ENCODE results near the gene ARHGEF10L.

ARHGEF10L gene

DNA sequence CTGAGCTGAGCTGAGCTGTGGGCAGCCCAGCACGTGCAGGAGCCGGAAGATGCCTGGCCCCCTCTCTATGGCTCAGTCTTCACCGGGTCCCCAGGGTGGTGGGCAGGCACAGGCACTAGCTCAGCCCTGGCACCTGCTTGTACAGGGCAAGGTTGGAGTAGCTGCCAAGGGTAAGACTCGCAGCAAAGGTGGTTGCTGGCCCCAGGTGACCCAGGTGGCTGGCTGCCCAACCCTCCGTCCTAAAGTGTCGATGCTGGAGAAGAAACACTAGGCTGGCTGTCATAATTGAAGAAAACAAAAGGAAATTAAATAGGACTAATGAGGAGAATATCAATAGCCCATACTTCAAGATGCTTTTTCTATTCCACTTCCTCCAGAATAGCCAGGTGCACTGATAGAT is 138.5 kb downstream of the ARHGEF10L start:
- no peak for DNase-seq (ENCODE audit: low read depth, low spot score)

DNA sequence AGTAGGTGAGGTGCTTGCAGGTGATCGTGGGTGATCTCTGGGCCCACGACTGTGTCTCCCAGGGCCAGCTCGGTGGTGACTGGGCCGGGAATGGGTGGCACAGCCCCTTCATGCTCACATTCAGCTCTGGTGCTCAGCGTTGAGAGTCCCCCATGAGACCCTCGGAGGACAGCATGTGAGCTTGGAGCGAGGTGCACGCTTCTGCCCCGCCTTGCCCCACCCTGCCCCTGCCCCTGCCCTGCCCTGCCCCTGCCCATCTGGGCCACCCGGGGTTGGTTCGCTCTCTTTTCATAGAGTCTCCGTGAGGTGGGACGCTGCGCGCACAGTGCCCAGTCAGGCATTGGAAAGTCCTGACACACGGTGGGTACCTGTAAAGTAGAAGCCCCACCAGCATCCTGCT is 140.4 kb downstream of the ARHGEF10L start:
- no peak for DNase-seq (ENCODE audit: low read depth, low spot score)

GRCh38 chr1:17680308-17680707 is 140.8 kb downstream of the ARHGEF10L start:
- no peak for DNase-seq (ENCODE audit: low read depth, low spot score)

DNA sequence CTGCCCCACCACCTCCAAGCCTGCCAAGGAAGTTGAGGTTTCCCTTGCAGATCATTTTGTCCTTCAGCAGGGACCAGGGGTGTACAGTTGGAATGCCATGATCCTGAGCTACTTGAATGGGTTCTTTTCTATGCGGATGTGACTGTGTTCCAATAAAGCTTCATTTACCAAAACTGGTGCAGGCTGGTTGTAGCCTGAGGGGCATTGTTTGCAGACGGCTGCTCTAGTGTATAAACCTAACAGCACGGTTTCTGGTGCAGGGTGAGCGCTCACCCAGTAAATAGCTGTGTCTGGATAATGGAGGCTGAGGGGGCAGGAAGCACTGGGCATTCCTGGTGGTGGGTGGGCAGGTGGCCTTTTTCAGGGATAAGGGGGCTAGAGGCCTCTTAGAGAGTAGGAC is 142.9 kb downstream of the ARHGEF10L start:
- DNase-seq (ENCODE audit: low read depth, low spot score): no peak

GRCh38 chr1:17683598-17683997 is 144.1 kb downstream of the ARHGEF10L start:
- no peak for DNase-seq (ENCODE audit: low read depth, low spot score)

DNA sequence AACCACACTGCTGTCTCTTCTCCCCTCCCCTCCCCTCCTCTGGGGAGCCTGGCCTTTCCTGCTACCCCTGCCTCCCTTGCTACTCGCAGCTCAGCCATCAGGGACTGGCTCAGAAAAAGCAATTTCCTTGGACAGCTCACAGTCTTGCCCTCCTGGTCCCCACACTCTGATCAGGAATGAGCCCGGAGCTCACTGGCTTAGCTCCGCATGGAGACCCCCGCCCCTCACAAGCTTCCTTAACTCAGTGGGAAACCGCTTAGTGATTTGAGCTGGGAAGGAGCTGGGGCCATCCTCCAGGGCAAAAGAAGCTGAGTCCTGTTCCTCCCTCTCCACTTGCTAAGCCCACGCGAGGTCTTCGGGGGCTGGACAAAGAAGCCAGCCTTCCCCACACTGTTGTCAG is 145.3 kb downstream of the ARHGEF10L start:
- no peak for DNase-seq (ENCODE audit: low read depth, low spot score)

DNA sequence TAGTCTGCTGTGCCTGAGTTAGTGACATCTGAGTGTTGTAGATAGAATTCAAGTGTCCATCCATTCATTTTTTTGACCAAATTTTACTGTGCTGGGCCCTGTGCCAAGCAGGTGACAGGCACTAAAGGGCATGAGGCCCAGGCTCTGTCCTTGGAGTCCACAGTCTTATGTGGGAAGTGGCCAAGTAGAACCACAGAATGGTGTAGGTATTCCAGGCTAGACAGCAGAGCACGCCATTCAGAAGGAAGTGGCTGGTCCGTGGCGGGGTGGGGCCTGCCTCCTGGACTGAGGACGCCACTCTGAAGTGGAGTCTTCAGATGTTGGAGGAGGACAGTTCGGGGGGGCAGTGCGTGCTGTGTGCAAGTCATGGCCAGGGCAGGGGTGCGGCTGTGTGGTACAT is 146.8 kb downstream of the ARHGEF10L start:
- no peak for DNase-seq (ENCODE audit: low read depth, low spot score)

DNA sequence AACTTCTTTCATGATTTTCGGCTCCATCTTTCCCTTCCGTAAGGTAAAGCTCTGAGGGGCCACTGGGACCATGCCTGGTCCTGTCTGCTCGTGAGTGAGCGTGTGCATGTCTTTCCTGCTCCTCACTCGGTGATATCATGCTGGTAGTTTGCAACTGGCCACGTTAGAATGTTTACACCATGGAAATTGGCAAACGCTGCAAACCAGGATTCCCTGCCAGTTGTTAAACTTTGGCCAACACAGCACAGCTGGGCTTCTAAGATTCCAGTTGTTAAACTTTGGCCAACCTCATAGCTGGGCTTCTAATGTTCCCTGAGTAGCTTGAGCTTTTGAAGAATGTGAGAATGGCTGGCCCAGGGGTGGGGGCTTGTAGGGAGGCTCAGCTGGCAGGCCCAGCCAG is 147.6 kb downstream of the ARHGEF10L start:
- DNase-seq (ENCODE audit: low read depth, low spot score): no peak

DNA sequence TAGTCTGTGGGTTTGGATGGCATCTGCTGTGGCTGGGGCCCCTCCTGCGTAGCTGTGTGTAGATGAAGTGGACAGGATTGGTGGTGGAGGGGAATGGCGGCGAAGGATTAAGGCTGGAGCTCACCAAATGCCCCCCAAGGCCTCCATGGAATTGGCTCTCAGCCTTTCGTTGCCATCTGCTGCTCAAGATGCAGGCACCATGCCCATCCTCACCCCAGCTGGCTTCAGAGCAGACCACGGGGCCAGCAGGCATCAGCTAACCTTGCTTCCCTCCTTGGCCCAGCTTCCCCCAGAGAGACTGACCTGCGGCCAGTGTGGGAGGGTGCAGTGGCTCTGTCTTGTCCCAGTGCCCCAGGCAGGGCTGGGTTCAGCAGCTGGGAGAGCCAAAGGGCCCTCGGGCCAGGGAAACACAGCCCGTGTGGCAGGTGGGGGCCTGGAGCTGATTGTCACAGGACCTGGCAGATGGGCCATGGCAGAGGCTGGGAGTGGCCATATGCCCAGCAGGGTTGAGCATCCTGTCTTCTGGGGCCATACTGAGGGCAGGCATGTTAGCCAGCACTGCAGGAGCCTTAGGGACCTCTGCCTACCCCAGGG is 148.8 kb downstream of the ARHGEF10L start:
- DNase-seq (ENCODE audit: low read depth, low spot score): no peak

GRCh38 chr1:17689011-17689410 is 149.5 kb downstream of the ARHGEF10L start:
- DNase-seq (ENCODE audit: low read depth, low spot score): no peak

- DNase-seq (ENCODE audit: low read depth, low spot score): no peak
These were observed 151.6 kb downstream of the ARHGEF10L start for GRCh38 chr1:17690906-17691634.

GRCh38 chr1:17692645-17693044 is 153.1 kb downstream of the ARHGEF10L start:
- DNase-seq (ENCODE audit: low read depth, low spot score): no peak

DNA sequence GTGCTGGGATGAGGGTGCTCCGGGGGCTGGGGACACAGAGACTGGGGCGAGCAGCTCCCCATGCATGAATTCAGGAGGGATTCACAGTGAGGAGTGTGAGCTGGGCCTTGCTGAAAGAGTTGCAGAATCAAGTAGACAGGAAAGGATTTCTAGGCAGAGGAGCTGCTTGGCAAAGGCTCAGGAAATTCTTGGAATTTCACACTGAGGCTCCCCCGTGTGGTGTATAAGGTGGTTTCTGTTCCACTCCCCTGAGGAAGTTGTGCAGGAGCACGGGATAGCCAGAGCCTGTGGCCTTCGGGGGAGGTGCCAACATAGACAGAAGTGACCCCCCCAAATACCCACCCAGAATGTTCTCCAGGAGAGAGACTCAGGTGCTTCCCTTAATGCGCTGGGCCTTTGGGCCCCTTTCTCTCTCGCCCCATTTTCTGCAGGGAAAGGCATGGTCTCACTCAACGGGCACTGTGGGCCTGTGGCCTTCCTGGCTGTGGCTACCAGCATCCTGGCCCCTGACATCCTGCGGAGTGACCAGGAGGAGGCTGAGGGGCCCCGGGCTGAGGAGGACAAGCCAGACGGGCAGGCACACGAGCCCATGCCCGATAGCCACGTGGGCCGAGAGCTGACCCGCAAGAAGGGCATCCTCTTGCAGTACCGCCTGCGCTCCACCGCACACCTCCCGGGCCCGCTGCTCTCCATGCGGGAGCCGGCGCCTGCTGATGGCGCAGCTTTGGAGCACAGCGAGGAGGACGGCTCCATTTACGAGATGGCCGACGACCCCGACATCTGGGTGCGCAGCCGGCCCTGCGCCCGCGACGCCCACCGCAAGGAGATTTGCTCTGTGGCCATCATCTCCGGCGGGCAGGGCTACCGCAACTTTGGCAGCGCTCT is 157.2 kb downstream of the ARHGEF10L start:
- peak; percentile 9 for DNase-seq (ENCODE audit: low read depth, low spot score)

DNA sequence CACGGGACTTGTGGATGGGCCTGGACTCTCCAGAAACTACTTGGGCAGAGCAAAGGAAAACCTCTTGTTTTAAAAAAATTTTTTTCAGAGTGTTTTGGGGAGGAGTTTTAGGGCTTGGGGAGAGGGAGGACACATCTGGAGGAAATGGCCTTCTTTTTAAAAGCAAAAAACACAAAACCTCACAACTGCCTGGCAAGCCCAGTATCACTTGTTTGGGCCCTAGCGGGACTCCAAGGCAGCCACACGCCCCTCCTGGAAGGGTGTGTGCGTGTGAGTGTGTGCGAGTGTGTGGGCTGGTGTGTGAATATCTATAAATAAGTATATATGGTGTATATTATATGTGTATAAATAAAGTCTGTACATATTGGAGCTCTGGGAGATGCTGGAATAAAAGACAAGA is 158.0 kb downstream of the ARHGEF10L start:
- DNase-seq (ENCODE audit: low read depth, low spot score): no peak

DNA sequence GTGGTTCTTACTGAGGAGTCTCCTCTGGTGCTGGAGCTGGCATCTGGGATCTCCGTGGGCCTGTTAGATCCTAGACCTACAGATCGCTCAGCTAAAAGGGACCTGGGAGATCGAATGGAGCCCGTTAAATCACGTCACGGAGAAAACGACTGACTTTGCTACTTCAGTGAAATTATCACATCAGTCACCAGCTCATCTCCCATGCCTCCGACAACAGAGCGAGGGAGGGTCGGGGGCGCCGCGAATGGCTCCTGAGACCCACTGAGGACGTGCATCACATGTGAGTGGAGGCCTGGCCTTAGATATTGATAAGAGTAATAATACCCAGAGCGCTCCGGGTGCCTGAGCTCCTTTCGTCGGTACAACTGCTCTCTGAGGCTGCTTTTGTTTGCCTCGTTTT is 160.1 kb downstream of the ARHGEF10L start:
- no peak for DNase-seq (ENCODE audit: low read depth, low spot score)

GRCh38 chr1:17700945-17701810 is 161.7 kb downstream of the ARHGEF10L start:
- DNase-seq (ENCODE audit: low read depth, low spot score): no peak

DNA sequence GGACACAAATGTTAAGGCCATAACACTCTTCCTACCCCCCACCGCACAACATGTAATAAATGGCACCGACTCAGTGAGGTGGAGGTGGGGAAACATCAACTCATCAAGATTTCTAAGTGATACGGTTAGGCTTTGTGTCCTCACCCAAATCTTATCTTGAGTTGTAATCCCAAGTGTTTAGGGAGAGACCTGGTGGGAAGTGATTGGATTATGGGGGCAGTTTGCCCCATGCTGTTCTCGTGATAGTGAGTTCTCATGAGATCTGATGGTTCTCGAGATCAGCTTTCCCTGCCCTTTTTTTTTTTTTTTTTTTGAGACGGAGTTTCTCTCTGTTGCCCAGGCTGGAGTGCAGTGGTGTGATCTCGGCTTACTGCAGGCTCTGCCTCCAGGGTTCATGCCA is 164.7 kb downstream of the ARHGEF10L start:
- DNase-seq (ENCODE audit: low read depth, low spot score): no peak

- no peak for DNase-seq (ENCODE audit: low read depth, low spot score)
These were observed 166.9 kb downstream of the ARHGEF10L start for GRCh38 chr1:17706445-17706844.

GRCh38 chr1:17709981-17710380 is 170.5 kb downstream of the ARHGEF10L start:
- no peak for DNase-seq (ENCODE audit: low read depth, low spot score)

- DNase-seq (ENCODE audit: low read depth, low spot score): no peak
These were observed 171.5 kb downstream of the ARHGEF10L start for GRCh38 chr1:17710889-17711576.

- no peak for DNase-seq (ENCODE audit: low read depth, low spot score)
These were observed 172.0 kb downstream of the ARHGEF10L start for GRCh38 chr1:17711577-17711910.

Data from iPS DF 19.7 (cell line).